Osteoblast (primary cell): ENCODE results near the gene SAMD10. TPM values are rescaled to one million over a fixed set of nuclear protein-coding genes. Genes with fewer than 3 reads are reported as not detected.

Source experiments
- DNase-seq: peaks from one replicate; pipeline ENCODE4 v3.0.0; 2011; ENCODE audit warnings: low spot score, mixed read lengths; ENCODE audit not compliant: insufficient read length; ENCODE audit errors: missing footprints
- H2AFZ ChIP-seq: 2 replicates; pipeline ENCODE4 v1.6.0; 2011; ENCODE audit warnings: mild to moderate bottlenecking, low read length
- H3K27ac ChIP-seq: 2 replicates; pipeline ENCODE4 v1.5.1; 2011; ENCODE audit warnings: mild to moderate bottlenecking, low read depth, low read length, moderate library complexity
- H3K27me3 ChIP-seq: 2 replicates; pipeline ENCODE4 v1.6.0; 2012; ENCODE audit warnings: mild to moderate bottlenecking, control low read depth, inconsistent platforms, low read length, moderate library complexity; ENCODE audit not compliant: insufficient read depth
- H3K36me3 ChIP-seq: 2 replicates; pipeline ENCODE4 v1.5.1; 2011; ENCODE audit warnings: mild to moderate bottlenecking, low read length, control low read depth, moderate library complexity; ENCODE audit not compliant: insufficient read depth
- H3K4me1 ChIP-seq: 2 replicates; pipeline ENCODE4 v1.5.1; 2011; ENCODE audit warnings: mild to moderate bottlenecking, low read length, control low read depth, moderate library complexity; ENCODE audit not compliant: insufficient read depth
- H3K4me2 ChIP-seq: 2 replicates; pipeline ENCODE4 v1.6.0; 2011; ENCODE audit warnings: mild to moderate bottlenecking, low read length; ENCODE audit not compliant: insufficient read depth
- H3K4me3 ChIP-seq: fragments of 200-600 bp; sonication (generic); 3 replicates; pipeline ENCODE4 v1.5.1; 2012; ENCODE audit warnings: mild to moderate bottlenecking, low read length, inconsistent platforms; ENCODE audit not compliant: insufficient read depth
- H3K79me2 ChIP-seq: 2 replicates; pipeline ENCODE4 v1.6.0; 2012; ENCODE audit warnings: mild to moderate bottlenecking, low read length, control low read depth, inconsistent platforms; ENCODE audit not compliant: insufficient read depth
- H3K9me3 ChIP-seq: 2 replicates; pipeline ENCODE4 v1.5.1; 2011; ENCODE audit warnings: low read depth, low read length, control low read depth
- H4K20me1 ChIP-seq: 2 replicates; pipeline ENCODE4 v1.6.0; 2012; ENCODE audit warnings: mild to moderate bottlenecking, low read length, control low read depth; ENCODE audit not compliant: insufficient read depth
- CTCF ChIP-seq: IDR thresholded peaks from 2 replicates; pipeline ENCODE4 v1.5.1; 2011; ENCODE audit warnings: mild to moderate bottlenecking, low read depth, low read length, moderate library complexity; ENCODE audit errors: extremely low read depth
- total RNA-seq: library from RNA; depleted of rRNA; stranded (reverse); fragments of >200 nt; gene quantifications from 2 replicates; pipeline ENCODE4 v1.2.3, GENCODE V29; 2012

Gene SAMD10
- total RNA-seq, 1 donor, result 1.4 TPM

- Histone ChIP-seq H3K4me1 (no peaks in the 10 kb centered on the region), H2AFZ (no peak overlapping the region), H3K79me2 (peaks cover 26% of the 10 kb centered on the region), H3K36me3 (peaks cover 61% of the 10 kb centered on the region), H3K4me3 (no peak overlapping the region), H3K9me3 (no peaks in the 10 kb centered on the region), H4K20me1 (peaks cover 23% of the 10 kb centered on the region), H3K27me3 (no peaks in the 10 kb centered on the region), H3K27ac (no peak overlapping the region), H3K4me2 (no peak overlapping the region)
- DNase-seq, result no peak
- TF ChIP-seq CTCF, result no peak
Observed at GRCh38 chr20:64011366-64011779, 31.9 kb upstream of the SAMD10 start.

DNA sequence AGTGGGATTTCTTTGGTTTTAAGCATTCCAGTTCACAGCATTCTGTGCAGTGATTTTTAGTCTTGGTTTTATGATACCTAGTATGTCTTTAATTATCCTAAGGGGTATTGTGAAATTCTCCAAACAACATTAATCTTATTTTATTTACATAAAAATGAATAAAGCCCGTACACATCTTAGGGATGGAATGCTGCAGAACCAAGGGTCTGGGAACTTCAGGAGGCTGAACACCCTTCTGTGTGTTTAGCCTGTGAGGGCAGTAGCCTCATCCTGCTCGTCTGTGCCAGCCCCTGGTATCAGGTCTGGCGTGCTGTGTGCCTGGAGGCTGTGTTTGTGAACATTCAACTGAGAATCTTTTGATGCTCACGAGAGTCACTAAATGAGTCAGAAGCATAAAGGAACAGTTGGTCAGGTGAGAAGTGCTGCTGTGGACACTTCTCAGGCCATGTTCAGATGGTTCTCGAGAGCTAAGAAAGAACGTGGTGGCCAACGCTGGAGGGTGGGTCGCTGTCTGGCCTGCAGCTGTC lies 31.3 kb upstream of the SAMD10 start:
- Histone ChIP-seq H2AFZ (no peak overlapping the region), H3K9me3 (no peaks in the 10 kb centered on the region), H4K20me1 (peaks cover 26% of the 10 kb centered on the region), H3K27me3 (no peaks in the 10 kb centered on the region), H3K79me2 (peaks cover 26% of the 10 kb centered on the region), H3K27ac (no peak overlapping the region), H3K4me1 (no peaks in the 10 kb centered on the region), H3K4me3 (no peak overlapping the region), H3K4me2 (no peak overlapping the region), H3K36me3 (peaks cover 59% of the 10 kb centered on the region)
- TF ChIP-seq CTCF, result no peak
- no peak for DNase-seq

- DNase-seq, result no peak
Observed at GRCh38 chr20:64009811-64010387, 30.5 kb upstream of the SAMD10 start.

More at GRCh38 chr20:64009811-64010387, 30.5 kb upstream of the SAMD10 start:
- H3K79me2 ChIP-seq, result peaks cover 23% of the 10 kb centered on the region
- no peak overlapping the region for H3K27ac ChIP-seq
- H3K4me1 ChIP-seq, result no peaks in the 10 kb centered on the region
- no peak overlapping the region for H3K4me3 ChIP-seq
- peaks cover 27% of the 10 kb centered on the region for H4K20me1 ChIP-seq
- no peak overlapping the region for H2AFZ ChIP-seq
- H3K36me3 ChIP-seq, result peaks cover 66% of the 10 kb centered on the region
- no peaks in the 10 kb centered on the region for H3K9me3 ChIP-seq
- H3K27me3 ChIP-seq, result no peaks in the 10 kb centered on the region
- no peak overlapping the region for H3K4me2 ChIP-seq
- no peak for TF ChIP-seq CTCF
